Neural cell (in vitro differentiated cells): ENCODE results near the gene RBM17. TPM values are rescaled to one million over a fixed set of nuclear protein-coding genes. Genes with fewer than 3 reads are reported as not detected.

Source experiments
- H2AFZ ChIP-seq: fragments of 200-600, 300-800 bp; sonication (generic), shearing (Covaris generic); 2 replicates; pipeline ENCODE4 v1.6.0; 2014; ENCODE audit warnings: low read depth, mild to moderate bottlenecking, antibody characterized with exemption, low read length, moderate library complexity
- H3F3A ChIP-seq: fragments of 200-600 bp; shearing (Covaris generic); 2 replicates; pipeline ENCODE4 v1.6.1; 2016; ENCODE audit warnings: mild to moderate bottlenecking, moderate library complexity, mixed read lengths, antibody characterized with exemption, low read length; ENCODE audit not compliant: insufficient read depth, poor library complexity, severe bottlenecking
- H3K27ac ChIP-seq: fragments of 200-600, 300-800 bp; sonication (generic), shearing (Covaris generic); 2 replicates; pipeline ENCODE4 v1.5.1; 2014; ENCODE audit warnings: mild to moderate bottlenecking, low read length, moderate library complexity
- H3K27me3 ChIP-seq: fragments of 300-800, 200-600 bp; sonication (generic), shearing (Covaris generic); 2 replicates; pipeline ENCODE4 v1.6.0; 2014; ENCODE audit warnings: mild to moderate bottlenecking, low read depth, low read length, moderate library complexity; ENCODE audit not compliant: insufficient read depth
- H3K36me3 ChIP-seq: fragments of 300-800, 200-600 bp; sonication (generic), shearing (Covaris generic); 2 replicates; pipeline ENCODE4 v1.5.1; 2014; ENCODE audit warnings: mild to moderate bottlenecking, antibody characterized with exemption, low read length, moderate library complexity; ENCODE audit not compliant: insufficient read depth
- H3K4me2 ChIP-seq: fragments of 300-800, 200-600 bp; sonication (generic), shearing (Covaris generic); 2 replicates; pipeline ENCODE4 v1.6.0; 2014; ENCODE audit warnings: mild to moderate bottlenecking, low read length
- H3K4me3 ChIP-seq: fragments of 300-800, 200-600 bp; sonication (generic), shearing (Covaris generic); 2 replicates; pipeline ENCODE4 v1.5.1; 2014; ENCODE audit warnings: mild to moderate bottlenecking, low read length, moderate library complexity
- H3K79me2 ChIP-seq: fragments of 200-600 bp; shearing (Covaris generic); replicated peaks from 2 replicates; pipeline ENCODE4 v1.6.0; 2014; ENCODE audit warnings: mild to moderate bottlenecking, low read length, moderate library complexity; ENCODE audit not compliant: insufficient read depth
- H3K9ac ChIP-seq: fragments of 300-800, 200-600 bp; sonication (generic), shearing (Covaris generic); 2 replicates; pipeline ENCODE4 v1.6.1; 2016; ENCODE audit warnings: mild to moderate bottlenecking, low read length, mixed read lengths
- H3K9me2 ChIP-seq: fragments of 200-600 bp; shearing (Covaris generic); 2 replicates; pipeline ENCODE4 v1.6.1; 2016; ENCODE audit warnings: mild to moderate bottlenecking, low read length, mixed read lengths; ENCODE audit not compliant: insufficient read depth
- H3K9me3 ChIP-seq: fragments of 200-600, 300-800 bp; sonication (generic), shearing (Covaris generic); 2 replicates; pipeline ENCODE4 v1.6.1; 2016; ENCODE audit warnings: mild to moderate bottlenecking, mixed run types, low read length, moderate library complexity, mixed read lengths
- H4K20me1 ChIP-seq: fragments of 200-600 bp; shearing (Covaris generic); 2 replicates; pipeline ENCODE4 v1.6.1; 2016; ENCODE audit warnings: mild to moderate bottlenecking, mixed run types; ENCODE audit not compliant: insufficient read depth
- EP300 ChIP-seq: fragments of 450-650 bp; conservative IDR thresholded peaks from 2 replicates; pipeline ENCODE4 v1.6.1; 2014; ENCODE audit warnings: antibody characterized with exemption, mild to moderate bottlenecking, moderate library complexity; ENCODE audit not compliant: poor library complexity, severe bottlenecking
- EZH2 ChIP-seq: fragments of 200-600, 300-800 bp; shearing (Covaris generic), sonication (generic); IDR thresholded peaks from 2 replicates; pipeline ENCODE4 v1.6.1; 2014; ENCODE audit warnings: antibody characterized with exemption, low read length, borderline replicate concordance, mild to moderate bottlenecking; ENCODE audit not compliant: insufficient read depth, poor library complexity, severe bottlenecking
- MXI1 ChIP-seq: fragments of 450-650 bp; conservative IDR thresholded peaks from 2 replicates; pipeline ENCODE4 v1.6.1; 2014; ENCODE audit warnings: antibody characterized with exemption, mild to moderate bottlenecking; ENCODE audit not compliant: poor library complexity, severe bottlenecking
- POLR2AphosphoS5 ChIP-seq: IDR thresholded peaks from 2 replicates; pipeline ENCODE4 v1.6.1; 2012
- RAD21 ChIP-seq: fragments of 450-650 bp; conservative IDR thresholded peaks from 2 replicates; pipeline ENCODE4 v1.6.1; 2014; ENCODE audit warnings: antibody characterized with exemption, mild to moderate bottlenecking, moderate library complexity
- SMC3 ChIP-seq: fragments of 450-650 bp; conservative IDR thresholded peaks from 2 replicates; pipeline ENCODE4 v1.6.1; 2014; ENCODE audit warnings: antibody characterized with exemption, mild to moderate bottlenecking, moderate library complexity; ENCODE audit not compliant: poor library complexity
- TAF1 ChIP-seq: IDR thresholded peaks from 2 replicates; pipeline ENCODE4 v1.6.1; 2012; ENCODE audit warnings: low read depth
- polyA plus RNA-seq: library from polyadenylated mRNA; depleted of rRNA; stranded (reverse); fragments of >200 nt; gene quantifications from 2 replicates; pipeline ENCODE4 v1.2.3, GENCODE V29; 2014
- TF ChIP-seq, protein P1 (sequence below): fragments of 450-650 bp; IDR thresholded peaks from 2 replicates; pipeline ENCODE4 v1.5.1; 2014; ENCODE audit warnings: antibody characterized with exemption, mild to moderate bottlenecking, moderate library complexity; ENCODE audit not compliant: poor library complexity, severe bottlenecking
- TF ChIP-seq, protein P2 (sequence below): IDR thresholded peaks from 2 replicates; pipeline ENCODE4 v1.6.1; 2012; ENCODE audit warnings: borderline replicate concordance

Gene RBM17
- polyA plus RNA-seq, 1 donor from 2014 or later, result 109 TPM

- no peaks in the 10 kb centered on the region for H3K27me3 ChIP-seq
- H3K36me3 ChIP-seq, result no peaks in the 10 kb centered on the region
- H3K9me3 ChIP-seq, result no peaks in the 10 kb centered on the region
- H3K9ac ChIP-seq, result no peak overlapping the region
- H3K4me2 ChIP-seq, result no peak overlapping the region
- no peak overlapping the region for H2AFZ ChIP-seq
- no peak overlapping the region for H3K4me3 ChIP-seq
- H3K79me2 ChIP-seq, result no peaks in the 10 kb centered on the region
- H3K27ac ChIP-seq, result no peak overlapping the region
- H3K9me2 ChIP-seq, result no peaks in the 10 kb centered on the region
- H4K20me1 ChIP-seq, result no peaks in the 10 kb centered on the region
- no peak for TF ChIP-seq MXI1
- TF ChIP-seq, protein P1, sequence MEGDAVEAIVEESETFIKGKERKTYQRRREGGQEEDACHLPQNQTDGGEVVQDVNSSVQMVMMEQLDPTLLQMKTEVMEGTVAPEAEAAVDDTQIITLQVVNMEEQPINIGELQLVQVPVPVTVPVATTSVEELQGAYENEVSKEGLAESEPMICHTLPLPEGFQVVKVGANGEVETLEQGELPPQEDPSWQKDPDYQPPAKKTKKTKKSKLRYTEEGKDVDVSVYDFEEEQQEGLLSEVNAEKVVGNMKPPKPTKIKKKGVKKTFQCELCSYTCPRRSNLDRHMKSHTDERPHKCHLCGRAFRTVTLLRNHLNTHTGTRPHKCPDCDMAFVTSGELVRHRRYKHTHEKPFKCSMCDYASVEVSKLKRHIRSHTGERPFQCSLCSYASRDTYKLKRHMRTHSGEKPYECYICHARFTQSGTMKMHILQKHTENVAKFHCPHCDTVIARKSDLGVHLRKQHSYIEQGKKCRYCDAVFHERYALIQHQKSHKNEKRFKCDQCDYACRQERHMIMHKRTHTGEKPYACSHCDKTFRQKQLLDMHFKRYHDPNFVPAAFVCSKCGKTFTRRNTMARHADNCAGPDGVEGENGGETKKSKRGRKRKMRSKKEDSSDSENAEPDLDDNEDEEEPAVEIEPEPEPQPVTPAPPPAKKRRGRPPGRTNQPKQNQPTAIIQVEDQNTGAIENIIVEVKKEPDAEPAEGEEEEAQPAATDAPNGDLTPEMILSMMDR, result no peak
- TF ChIP-seq TAF1, result no peak
- no peak for TF ChIP-seq EZH2
- TF ChIP-seq EP300, result no peak
- TF ChIP-seq, protein P2, sequence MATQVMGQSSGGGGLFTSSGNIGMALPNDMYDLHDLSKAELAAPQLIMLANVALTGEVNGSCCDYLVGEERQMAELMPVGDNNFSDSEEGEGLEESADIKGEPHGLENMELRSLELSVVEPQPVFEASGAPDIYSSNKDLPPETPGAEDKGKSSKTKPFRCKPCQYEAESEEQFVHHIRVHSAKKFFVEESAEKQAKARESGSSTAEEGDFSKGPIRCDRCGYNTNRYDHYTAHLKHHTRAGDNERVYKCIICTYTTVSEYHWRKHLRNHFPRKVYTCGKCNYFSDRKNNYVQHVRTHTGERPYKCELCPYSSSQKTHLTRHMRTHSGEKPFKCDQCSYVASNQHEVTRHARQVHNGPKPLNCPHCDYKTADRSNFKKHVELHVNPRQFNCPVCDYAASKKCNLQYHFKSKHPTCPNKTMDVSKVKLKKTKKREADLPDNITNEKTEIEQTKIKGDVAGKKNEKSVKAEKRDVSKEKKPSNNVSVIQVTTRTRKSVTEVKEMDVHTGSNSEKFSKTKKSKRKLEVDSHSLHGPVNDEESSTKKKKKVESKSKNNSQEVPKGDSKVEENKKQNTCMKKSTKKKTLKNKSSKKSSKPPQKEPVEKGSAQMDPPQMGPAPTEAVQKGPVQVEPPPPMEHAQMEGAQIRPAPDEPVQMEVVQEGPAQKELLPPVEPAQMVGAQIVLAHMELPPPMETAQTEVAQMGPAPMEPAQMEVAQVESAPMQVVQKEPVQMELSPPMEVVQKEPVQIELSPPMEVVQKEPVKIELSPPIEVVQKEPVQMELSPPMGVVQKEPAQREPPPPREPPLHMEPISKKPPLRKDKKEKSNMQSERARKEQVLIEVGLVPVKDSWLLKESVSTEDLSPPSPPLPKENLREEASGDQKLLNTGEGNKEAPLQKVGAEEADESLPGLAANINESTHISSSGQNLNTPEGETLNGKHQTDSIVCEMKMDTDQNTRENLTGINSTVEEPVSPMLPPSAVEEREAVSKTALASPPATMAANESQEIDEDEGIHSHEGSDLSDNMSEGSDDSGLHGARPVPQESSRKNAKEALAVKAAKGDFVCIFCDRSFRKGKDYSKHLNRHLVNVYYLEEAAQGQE, result no peak
- TF ChIP-seq POLR2AphosphoS5, result no peak
- no peak for TF ChIP-seq RAD21
- no peak for TF ChIP-seq SMC3
- no peaks in the 10 kb centered on the region for H3F3A ChIP-seq
Measured at GRCh38 chr10:6074489-6075301, 14.1 kb upstream of the RBM17 start.

DNA sequence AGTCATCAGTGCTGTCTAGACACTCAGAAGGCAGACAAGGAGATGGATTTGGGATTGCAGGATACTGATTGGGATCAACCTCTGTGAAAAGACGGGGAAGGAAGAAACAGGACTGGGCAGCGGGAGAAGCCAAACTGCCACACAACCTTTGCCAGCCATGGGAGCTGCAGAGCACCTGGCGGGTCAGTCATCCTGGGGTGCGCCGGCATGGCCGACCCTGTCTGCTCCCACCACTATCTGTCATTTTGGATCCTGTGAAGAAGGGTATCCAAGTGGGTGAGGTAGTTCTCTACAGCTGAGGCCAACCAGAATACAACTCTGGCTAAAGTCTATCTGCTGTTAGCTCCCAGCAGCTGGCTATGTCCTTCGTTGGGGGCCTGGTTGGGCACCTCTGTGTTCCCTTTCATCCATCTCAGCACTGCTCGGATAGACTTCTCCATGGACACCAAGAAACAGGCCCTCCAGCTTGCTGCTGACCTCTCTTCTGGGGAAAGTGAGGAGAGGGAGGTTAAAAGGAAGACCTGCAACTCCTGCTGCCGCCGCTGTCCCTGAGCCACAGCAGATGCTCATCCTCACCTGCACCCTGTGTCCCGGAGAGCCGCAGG, 11.7 kb upstream of the RBM17 start:
- Histone ChIP-seq H3K9me2 (no peaks in the 10 kb centered on the region), H3K9me3 (no peaks in the 10 kb centered on the region), H3K4me3 (no peak overlapping the region), H3K4me2 (no peak overlapping the region), H4K20me1 (no peaks in the 10 kb centered on the region), H3K36me3 (no peaks in the 10 kb centered on the region), H3K79me2 (no peaks in the 10 kb centered on the region), H3K9ac (no peak overlapping the region), H3K27ac (no peak overlapping the region), H2AFZ (no peak overlapping the region), H3K27me3 (no peaks in the 10 kb centered on the region), H3F3A (no peaks in the 10 kb centered on the region)
- TF ChIP-seq, protein P1, result no peak
- TF ChIP-seq SMC3 (no peak), TAF1 (no peak), MXI1 (no peak), RAD21 (no peak), EZH2 (no peak), EP300 (no peak), POLR2AphosphoS5 (no peak)
- TF ChIP-seq, protein P2, result no peak
